NCI-H2227 treated with DMSO at 0.1 percent for 48 hours (cell line): ENCODE results near the gene KRT13.

Experiments used
- DNase-seq: peaks from one replicate; lab custom pipeline; 2025; lab: John Stamatoyannopoulos, UW

Gene KRT13

DNA sequence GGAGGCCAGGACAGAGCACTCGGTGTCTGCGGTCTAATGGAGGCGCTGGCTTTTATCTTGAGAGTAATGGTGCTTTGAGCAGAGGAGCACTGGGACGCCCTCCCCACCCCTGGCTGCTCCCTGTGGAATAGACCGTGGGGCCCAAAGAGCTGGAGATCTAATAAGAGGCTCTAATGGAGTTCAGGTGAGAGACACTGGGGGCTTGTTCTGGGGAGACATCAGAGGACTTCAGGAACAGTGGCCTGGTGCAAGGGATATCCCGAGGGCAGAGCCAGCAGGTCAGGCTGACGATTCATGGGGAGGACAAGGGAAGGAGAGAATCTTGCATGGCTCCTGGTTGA lies 32.2 kb upstream of the KRT13 start:
- no peak for DNase-seq

- no peak for DNase-seq
Observed at GRCh38 chr17:41536741-41537613, 31.6 kb upstream of the KRT13 start.

GRCh38 chr17:41535764-41536481 lies 30.5 kb upstream of the KRT13 start:
- no peak for DNase-seq

DNA sequence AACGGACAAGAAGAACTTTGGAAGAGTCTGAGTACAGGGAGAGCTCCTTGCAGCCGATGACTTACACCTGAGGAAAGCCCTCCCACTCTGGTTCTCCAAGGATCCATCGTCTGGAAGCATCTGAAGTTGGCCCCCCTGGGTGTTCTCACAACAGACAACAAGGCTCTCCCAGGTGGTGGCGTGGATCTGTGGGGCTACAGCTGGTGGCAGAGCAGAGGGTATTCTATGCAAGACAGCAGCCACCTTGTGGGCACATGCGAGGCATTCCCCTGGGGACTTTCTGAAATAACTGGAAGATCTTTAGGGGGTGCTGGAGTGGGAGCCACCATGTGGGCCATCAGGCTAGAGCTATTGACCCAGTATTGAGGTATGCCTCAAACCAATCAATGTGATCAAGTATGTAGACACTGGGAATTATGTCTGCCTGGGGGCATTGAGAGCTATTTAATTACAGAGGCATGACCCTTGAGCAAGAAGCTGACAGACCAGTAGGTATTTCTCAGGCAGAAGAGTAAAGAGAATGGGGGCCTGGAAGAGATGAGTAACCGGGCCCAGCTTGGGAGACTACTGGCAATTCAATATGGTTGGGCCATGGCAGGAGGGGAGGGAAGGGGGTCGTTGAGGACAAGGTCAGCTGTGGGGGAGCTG lies 29.6 kb upstream of the KRT13 start:
- no peak for DNase-seq

- no peak for DNase-seq
Observed at GRCh38 chr17:41533613-41534012, 28.2 kb upstream of the KRT13 start.

- DNase-seq = no peak
Observed at GRCh38 chr17:41532947-41533570, 27.6 kb upstream of the KRT13 start.

DNA sequence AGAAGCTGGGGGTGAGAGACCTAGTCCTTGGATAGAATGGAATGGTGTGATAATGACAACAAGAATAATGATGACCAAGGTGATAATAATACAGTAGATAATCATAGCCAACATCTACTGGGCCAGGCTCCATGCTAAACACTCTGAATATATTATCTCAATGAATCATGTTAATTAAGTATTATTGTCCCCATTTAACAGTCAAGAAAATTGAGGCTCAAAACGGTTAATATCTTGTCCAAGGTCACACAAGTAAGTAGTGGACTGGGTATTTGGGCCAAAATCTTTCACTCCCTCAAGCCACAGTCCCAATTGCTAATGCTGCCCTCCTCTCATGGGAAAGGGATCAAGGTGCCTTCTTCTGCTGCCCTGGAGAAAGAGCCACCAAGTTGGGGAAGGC lies 26.6 kb upstream of the KRT13 start:
- no peak for DNase-seq

DNA sequence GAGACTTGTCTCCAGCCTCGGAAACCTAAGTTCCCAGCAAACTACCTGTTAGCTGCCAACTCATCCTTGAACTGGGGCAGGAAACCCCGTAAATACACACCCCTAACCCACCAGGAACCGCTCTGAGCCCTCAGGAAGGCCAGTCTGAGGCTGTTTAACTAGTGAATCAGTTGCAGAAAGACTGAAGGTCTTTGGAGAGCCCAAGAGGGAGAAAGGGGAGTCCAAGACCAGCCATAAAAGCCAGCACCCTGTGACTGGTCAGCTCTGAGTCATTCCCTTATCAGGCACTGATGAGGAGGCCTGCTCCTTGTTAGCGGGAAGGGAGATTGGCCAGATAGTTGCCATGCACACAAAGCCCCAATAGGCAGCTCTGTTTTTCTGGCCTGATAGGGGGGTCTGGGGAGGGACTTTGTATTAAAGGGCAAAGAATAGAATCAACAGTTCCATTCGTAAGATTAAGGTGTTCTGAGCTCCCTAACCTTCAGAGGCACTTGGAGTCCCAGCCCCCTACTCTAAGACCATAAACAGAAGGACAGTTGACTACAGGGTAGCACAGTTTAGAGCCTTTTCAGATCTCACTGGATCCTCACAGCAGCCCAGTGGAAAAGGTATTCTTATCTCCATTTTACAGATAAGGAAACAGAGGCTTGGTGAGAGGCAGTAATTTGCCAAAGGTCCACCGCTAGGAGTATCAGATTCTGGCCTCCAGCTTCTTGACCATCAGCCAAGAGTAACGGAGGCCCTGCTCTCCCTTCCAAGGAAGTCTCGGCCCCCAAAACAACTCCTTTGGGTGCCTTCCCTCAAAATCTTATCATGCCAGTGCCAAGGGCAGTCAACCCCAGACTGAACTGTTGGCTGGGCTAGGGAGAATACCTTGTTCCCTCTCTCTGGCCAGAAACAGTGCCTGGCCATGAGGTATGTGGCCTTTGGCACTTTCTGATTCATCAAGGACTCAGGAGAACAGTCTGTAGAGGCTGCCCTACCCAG lies 24.9 kb upstream of the KRT13 start:
- DNase-seq = no peak

- no peak for DNase-seq
Observed at GRCh38 chr17:41529491-41529915, 24.1 kb upstream of the KRT13 start.

DNA sequence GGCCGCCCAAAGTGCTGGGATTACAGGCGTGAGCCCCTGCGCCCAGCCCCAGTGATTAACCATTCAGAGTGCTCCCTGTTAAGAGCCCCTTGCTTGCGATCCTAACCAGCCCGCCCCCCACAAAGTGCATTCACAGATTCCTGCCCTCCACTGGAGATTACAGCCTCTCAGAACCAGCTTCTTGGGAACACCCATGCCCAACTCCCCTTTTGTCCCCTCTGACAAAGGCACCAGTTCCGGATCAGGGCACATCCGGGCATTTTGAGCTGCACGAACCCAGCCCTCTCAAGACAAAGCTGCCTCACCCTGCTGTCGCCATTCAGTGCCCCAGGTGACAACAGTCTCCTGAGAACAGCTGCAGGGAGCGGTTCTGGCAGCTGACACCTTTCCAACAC lies 23.5 kb upstream of the KRT13 start:
- no peak for DNase-seq

DNA sequence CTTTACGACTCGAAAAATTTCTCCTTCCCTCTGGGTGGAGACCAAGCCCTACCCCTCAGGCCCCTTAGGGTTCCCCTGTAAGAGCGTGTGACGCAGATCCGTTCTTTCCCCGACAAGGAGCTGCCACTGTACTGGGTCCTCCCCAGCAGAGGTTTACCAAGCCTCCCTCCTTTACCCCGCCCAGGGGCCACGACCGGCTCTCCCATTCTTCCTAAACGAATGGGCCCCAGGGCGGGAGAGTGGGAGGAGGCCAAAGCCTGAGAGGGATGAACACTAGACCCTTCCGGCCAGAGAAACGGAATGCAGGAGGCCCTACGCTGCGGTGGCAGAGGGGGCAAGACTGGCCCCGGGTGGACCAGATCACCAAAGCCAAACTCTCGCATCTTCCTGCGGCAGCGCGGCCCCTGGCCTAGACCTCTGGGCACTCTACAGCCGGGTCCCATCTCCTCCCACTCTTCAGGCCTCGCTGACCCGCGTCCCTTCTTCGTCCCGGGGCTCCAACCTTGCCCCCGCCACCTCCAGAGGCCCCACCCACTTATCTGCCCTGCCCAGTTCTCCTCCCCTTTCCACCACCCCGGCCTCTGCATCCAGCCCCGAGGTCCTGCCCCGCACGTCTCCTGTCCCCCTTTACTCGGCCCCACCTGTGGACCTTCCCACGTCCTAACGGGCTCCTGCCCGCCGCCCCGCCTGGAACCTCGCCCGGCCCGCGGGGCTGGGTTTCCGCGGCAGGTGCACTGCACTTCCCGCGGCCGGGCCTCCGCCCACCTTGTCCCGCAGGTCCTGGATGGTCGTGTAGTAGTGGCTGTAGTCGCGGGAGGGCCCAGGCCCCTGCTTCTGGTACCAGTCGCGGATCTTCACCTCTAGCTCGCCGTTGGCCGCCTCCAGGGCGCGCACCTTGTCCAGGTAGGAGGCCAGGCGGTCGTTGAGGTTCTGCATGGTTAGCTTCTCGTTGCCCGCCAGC lies 21.9 kb upstream of the KRT13 start:
- no peak for DNase-seq

DNA sequence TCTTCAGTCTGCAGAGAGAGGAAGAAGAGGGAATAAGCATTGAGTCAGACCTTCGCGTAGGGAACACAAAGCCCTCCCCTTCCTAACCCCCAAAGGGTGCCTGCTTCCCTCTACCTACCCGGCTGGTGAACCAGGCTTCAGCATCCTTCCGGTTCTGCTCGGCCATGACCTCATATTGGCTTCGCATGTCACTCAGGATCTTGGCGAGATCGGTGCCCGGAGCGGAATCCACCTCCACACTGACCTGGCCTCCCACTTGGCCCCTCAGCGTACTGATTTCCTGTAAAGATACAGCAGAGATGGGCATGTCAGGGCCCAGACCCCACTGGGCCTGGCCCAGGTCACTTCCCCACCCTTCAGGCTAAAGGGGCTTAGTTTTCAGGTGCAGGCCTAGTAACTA lies 18.8 kb upstream of the KRT13 start:
- no peak for DNase-seq

DNA sequence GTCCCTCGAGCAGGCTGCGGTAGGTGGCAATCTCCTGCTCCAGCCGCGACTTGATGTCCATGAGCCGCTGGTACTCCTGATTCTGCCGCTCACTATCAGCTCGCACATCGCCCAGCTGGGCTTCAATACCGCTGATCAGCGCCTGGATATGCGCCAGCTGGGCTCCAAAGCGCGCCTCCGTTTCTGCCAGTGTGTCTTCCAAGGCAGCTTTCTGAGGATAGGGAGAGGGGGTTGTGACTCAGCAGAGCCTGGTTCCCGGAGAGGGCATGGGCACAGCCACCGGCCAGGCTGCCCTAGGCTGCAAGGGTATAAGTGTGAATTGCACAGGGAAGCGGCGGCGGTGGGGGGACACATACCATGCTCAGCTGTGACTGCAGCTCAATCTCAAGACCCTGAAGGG lies 18.4 kb upstream of the KRT13 start:
- DNase-seq = no peak

DNA sequence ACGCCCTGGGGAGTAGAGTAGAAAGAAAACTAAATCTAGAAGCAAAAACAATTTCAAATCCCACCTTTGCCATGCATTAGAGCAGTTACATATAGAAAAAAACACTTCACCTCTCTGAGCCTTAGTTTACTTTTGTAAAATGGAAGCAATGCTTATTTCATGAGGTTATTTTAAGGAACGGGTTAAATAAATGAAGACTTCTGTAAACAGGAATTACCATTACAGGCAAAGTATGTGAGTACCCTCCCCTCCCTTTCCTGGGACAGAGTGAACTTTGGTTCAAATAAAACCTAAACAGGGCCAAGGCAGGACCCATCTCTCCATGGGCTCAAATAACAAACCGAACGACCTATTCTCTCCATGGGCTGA lies 17.8 kb upstream of the KRT13 start:
- no peak for DNase-seq

DNA sequence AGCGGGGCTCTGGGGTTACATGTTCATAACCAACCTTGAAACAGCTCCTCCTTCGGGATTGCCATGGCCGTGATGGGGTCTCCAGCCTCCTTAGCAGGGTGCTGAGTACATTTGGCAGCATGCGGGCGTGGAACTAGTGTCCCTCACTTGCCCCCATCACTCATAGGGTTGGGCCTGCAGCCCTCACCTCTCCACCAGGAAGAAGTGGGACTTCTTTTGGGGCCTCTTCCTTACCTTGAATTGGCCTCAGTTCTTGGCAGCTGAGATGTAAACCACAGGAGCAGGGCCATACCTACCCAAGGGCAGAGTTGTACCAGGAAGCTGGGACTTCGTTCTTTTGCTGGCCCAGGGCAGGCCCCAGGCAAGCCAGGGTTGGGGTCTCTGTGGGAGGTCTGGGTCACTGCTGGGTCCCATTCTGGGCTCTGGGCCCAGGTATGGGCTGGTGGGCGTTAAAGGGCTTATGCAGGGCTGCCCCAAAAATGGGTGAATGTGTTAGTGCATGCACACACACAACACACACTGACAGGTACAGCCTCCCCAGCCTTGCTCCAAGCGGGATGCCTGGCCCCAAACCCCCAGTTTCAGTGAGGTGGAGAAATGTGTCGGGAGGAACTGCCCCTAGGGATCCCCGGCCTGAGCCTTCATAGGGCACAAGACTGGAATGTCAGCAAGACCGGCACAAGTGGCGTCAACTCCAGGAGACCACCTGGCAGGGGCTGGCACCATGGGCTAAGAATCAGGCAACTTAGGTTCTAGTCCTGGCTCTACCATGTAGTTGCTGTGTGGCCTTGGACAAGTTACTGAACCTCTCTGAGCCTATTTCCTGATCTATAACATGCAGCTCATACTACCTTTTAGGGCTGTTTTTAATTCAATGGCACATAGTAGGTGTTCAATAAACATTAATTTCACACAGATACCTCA lies 17.2 kb upstream of the KRT13 start:
- no peak for DNase-seq

- no peak for DNase-seq
Observed at GRCh38 chr17:41521574-41522261, 16.3 kb upstream of the KRT13 start.

GRCh38 chr17:41520821-41521521 lies 15.6 kb upstream of the KRT13 start:
- no peak for DNase-seq
